ENCODE measurements around the gene HINT2.

HINT2 gene

GRCh38 chr9:35797311-35798109 is 17.3 kb downstream of the HINT2 start:
- no peak for DNase-seq (ENCODE audit: extremely low spot score)
- TF ChIP-seq TARDBP (IDR thresholded peaks at IDR 0.05) (no peak), FOXA1 (IDR thresholded peaks at IDR 0.05) (no peak), SUZ12 (IDR thresholded peaks at IDR 0.05) (no peak), FOXM1 (IDR thresholded peaks at IDR 0.05; ENCODE audit: borderline replicate concordance) (no peak), ELF4 (IDR thresholded peaks at IDR 0.05) (no peak), CTBP1 (IDR thresholded peaks at IDR 0.05; ENCODE audit: borderline replicate concordance) (no peak), FOXK2 (IDR thresholded peaks at IDR 0.05) (no peak), L3MBTL2 (conservative IDR thresholded peaks at IDR 0.05) (no peak), NFRKB (IDR thresholded peaks at IDR 0.05) (no peak), HDGF (IDR thresholded peaks at IDR 0.05; ENCODE audit: borderline replicate concordance) (no peak), SP1 (IDR thresholded peaks at IDR 0.05) (no peak), ARNT (IDR thresholded peaks at IDR 0.05) (no peak), PKNOX1 (IDR thresholded peaks at IDR 0.05) (no peak), LEF1 (IDR thresholded peaks at IDR 0.05; ENCODE audit: borderline replicate concordance) (no peak), BHLHE40 (IDR thresholded peaks at IDR 0.05; ENCODE audit: borderline replicate concordance) (no peak)
- ChIA-PET POLR2A (interaction anchor here (1.1 kb wide), 1 partner anchor 17 kb away, joined by 4 read pairs; the partner anchor contains the start of gene HINT2), CTCF (no interaction called here)

GRCh38 chr9:35795695-35796094 is 19.1 kb downstream of the HINT2 start:
- TF ChIP-seq FOXM1 (IDR thresholded peaks at IDR 0.05; ENCODE audit: borderline replicate concordance) (no peak), PKNOX1 (IDR thresholded peaks at IDR 0.05) (no peak), ZNF384 (IDR thresholded peaks at IDR 0.05) (no peak), SUZ12 (IDR thresholded peaks at IDR 0.05) (no peak), FOXK2 (IDR thresholded peaks at IDR 0.05) (no peak), LEF1 (IDR thresholded peaks at IDR 0.05; ENCODE audit: borderline replicate concordance) (no peak), NFRKB (IDR thresholded peaks at IDR 0.05) (no peak), L3MBTL2 (conservative IDR thresholded peaks at IDR 0.05) (no peak), TARDBP (IDR thresholded peaks at IDR 0.05) (no peak), FOXA1 (IDR thresholded peaks at IDR 0.05) (no peak), BHLHE40 (IDR thresholded peaks at IDR 0.05; ENCODE audit: borderline replicate concordance) (no peak), ELF4 (IDR thresholded peaks at IDR 0.05) (no peak), CTBP1 (IDR thresholded peaks at IDR 0.05; ENCODE audit: borderline replicate concordance) (no peak), ARNT (IDR thresholded peaks at IDR 0.05) (no peak), HDGF (IDR thresholded peaks at IDR 0.05; ENCODE audit: borderline replicate concordance) (no peak), SP1 (IDR thresholded peaks at IDR 0.05) (no peak)
- CTCF ChIA-PET = no interaction called here

GRCh38 chr9:35793461-35793860 is 21.4 kb downstream of the HINT2 start:
- no peak for TF ChIP-seq BHLHE40 (IDR thresholded peaks at IDR 0.05; ENCODE audit: borderline replicate concordance)
- no peak for TF ChIP-seq CTBP1 (IDR thresholded peaks at IDR 0.05; ENCODE audit: borderline replicate concordance)
- CTCF ChIA-PET = no interaction called here
- DNase-seq (ENCODE audit: extremely low spot score) = no peak
- POLR2A ChIA-PET = no interaction called here

More at GRCh38 chr9:35795695-35796094, 19.1 kb downstream of the HINT2 start:
- no peak for DNase-seq (ENCODE audit: extremely low spot score)
- POLR2A ChIA-PET = no interaction called here

GRCh38 chr9:35792826-35793225 is 22.0 kb downstream of the HINT2 start:
- TF ChIP-seq FOXM1 (IDR thresholded peaks at IDR 0.05; ENCODE audit: borderline replicate concordance) (no peak), LEF1 (IDR thresholded peaks at IDR 0.05; ENCODE audit: borderline replicate concordance) (no peak), TARDBP (IDR thresholded peaks at IDR 0.05) (no peak), HDGF (IDR thresholded peaks at IDR 0.05; ENCODE audit: borderline replicate concordance) (no peak), FOXA1 (IDR thresholded peaks at IDR 0.05) (no peak)
- no peak for DNase-seq (ENCODE audit: extremely low spot score)
- ChIA-PET CTCF (interaction anchor here (0.5 kb wide), 1 partner anchor 230 kb away, joined by 3 read pairs; no protein-coding TSS in a partner anchor), POLR2A (no interaction called here)

- TF ChIP-seq SP1 (IDR thresholded peaks at IDR 0.05) (no peak), LEF1 (IDR thresholded peaks at IDR 0.05; ENCODE audit: borderline replicate concordance) (no peak), TARDBP (IDR thresholded peaks at IDR 0.05) (no peak), BHLHE40 (IDR thresholded peaks at IDR 0.05; ENCODE audit: borderline replicate concordance) (no peak), PKNOX1 (IDR thresholded peaks at IDR 0.05) (no peak), FOXA1 (IDR thresholded peaks at IDR 0.05) (no peak), ZNF384 (IDR thresholded peaks at IDR 0.05) (no peak), HDGF (IDR thresholded peaks at IDR 0.05; ENCODE audit: borderline replicate concordance) (no peak), ARNT (IDR thresholded peaks at IDR 0.05) (no peak), FOXK2 (IDR thresholded peaks at IDR 0.05) (no peak), CTBP1 (IDR thresholded peaks at IDR 0.05; ENCODE audit: borderline replicate concordance) (no peak), FOXM1 (IDR thresholded peaks at IDR 0.05; ENCODE audit: borderline replicate concordance) (no peak), L3MBTL2 (conservative IDR thresholded peaks at IDR 0.05) (no peak), ELF4 (IDR thresholded peaks at IDR 0.05) (no peak), SUZ12 (IDR thresholded peaks at IDR 0.05) (no peak), NFRKB (IDR thresholded peaks at IDR 0.05) (no peak)
- CTCF ChIA-PET = interaction anchor here (0.5 kb wide), 1 partner anchor 230 kb away, joined by 3 read pairs; no protein-coding TSS in a partner anchor
- DNase-seq (ENCODE audit: extremely low spot score) = no peak
- POLR2A ChIA-PET = no interaction called here
These were observed 22.6 kb downstream of the HINT2 start for GRCh38 chr9:35792024-35792813.
